Stimulated activated CD8-positive, alpha-beta memory T cell treated with anti-CD3 and anti-CD28 coated beads, Interleukin-15, amount 100 ng/mL, for 1 hour (primary cell): ENCODE data around the gene OASL.
"Not testable (repeated sequence)": the region's sequence is repeated elsewhere in the genome, so short reads cannot be mapped to it uniquely, and the experiment has no call there.

Experiments used
- DNase-seq: peaks from one replicate; pipeline ENCODE4 v3.0.0-alpha.2; 2020; ENCODE audit warnings: low read depth

Gene OASL

DNA sequence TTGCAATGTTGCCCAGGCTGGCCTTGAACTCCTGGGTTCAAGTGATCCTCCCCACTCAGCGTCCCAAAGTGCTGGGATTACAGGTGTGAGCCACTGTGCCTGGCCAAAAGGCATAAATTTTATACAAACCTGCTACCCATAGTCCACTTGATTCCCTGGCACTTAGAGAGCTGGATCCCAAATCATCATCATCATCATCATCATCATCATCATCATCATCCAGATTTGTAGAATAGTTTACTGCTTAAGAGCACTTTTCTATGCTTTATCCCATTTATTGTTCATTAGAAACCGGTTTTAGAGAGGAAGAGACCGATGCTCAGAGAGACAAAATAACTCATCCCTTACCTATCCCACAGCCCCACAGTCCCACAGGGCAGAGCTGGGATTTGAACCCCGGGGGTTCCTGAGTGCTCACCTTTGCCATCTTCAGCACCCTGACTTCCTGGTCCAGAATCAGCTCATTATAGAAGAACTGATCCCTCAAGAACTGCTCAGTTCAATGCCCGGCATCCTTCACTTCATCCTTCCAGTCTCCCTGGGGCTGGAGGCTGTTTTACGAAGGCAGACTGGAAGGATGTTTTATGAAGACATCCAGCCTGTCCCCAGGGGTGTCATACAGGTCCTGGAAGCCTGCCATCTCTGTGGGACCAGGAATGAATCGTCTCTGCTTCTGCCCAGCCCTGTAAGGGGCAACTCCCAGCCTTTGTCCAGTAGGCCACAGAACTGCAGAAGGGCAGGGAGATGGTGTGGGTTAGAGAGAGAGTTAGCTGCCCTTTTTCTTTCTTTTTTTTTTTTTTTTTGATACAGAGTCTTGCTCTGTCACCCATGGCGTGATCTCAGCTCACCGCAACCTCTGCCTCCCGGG, 20.2 kb upstream of the OASL start:
- no peak for DNase-seq

DNA sequence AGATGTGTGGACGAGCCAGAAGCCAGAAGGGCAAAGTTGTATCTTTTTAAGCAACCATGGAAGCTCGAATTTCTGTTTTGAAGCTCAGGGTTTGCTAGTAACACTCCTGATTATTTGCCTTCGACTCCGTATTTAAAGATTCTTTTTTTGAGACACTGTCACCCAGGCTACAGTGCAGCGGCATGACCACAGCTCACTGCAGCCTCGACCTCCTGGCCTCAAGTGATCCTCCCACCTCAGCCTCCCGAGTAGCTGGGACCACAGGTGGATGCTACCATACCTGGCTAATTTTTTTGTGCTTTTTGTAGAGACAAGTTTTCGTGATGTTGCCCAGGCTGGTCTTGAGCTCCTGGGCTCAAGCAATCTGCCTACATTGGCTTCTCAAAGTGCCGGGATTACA, 18.7 kb upstream of the OASL start:
- DNase-seq: no peak

DNA sequence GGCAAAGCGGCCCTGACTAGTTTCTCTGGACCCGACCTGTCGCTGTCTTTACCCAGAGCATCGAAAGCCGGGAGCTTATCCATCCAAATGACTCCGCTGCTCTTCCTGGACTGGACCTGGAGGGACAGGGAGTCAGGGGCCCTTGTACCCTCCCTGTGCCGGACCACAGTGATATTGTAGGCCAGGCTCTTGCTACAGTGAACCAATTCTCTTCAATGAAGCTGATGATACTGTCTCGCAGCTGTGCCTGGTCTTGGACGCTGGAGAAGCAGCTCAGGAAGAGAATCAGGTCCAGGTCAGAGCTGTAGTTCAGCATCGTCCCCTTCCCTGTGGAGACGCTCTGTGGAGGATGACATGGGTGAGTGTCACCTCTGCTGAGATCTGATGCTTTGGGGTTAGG, 14.7 kb upstream of the OASL start:
- no peak for DNase-seq

DNA sequence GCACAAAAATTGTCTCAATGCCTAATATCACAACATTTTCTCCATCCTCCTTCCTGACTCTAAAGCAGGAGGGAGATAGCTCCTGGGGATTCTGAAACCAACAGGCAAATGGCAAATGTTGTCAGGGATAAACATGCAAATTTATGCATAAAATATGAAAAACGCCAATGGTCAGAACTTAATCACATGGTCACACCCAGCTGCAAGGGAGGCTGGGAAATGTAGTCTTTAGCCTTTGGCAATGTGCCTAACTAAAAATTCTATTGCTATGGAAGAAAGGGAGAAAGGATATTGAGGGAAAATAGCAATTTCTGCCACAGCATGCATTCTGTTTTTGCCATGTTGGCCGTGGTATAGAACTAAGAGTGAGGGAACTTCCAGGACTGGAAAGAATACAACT, 11.7 kb upstream of the OASL start:
- no peak for DNase-seq

DNA sequence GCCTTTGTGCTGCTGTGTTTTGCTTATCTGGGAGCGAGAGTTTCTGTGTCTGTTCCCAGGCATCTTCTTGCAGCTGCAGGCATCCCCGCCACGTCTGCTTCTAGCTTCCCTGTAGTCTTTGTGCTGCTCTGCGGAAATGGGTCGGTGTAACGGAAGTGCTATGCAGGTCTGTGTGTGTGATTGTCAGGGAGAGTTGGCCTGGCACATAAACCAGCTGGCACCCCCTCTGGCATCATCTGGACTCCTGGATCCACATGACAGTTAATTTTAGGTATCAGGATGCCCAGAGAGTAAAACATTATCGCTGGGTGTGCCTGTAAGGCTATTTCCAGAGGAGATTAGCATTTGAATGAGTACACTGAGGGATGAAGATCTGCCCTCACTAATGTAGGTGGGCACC, 9.4 kb upstream of the OASL start:
- DNase-seq: no peak

DNA sequence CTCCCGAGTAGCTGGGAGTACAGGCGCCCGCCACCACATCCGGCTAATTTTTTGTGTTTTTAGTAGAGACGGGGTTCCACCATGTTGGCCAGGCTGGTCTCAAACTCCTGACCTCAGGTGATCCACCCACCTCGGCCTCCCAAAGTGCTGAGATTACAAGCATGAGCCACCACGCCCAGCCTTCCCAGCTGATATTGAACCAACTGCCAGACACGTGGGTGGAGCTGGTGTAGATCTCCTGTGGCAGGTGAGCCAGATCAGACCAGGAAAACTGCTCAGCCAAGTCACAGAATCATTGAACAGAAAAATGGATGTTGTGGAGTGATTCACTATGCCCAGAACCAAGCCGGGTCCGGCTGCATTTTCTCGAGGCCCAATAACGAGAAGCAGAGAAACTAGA, 8.4 kb upstream of the OASL start:
- DNase-seq: not testable (repeated sequence)

DNA sequence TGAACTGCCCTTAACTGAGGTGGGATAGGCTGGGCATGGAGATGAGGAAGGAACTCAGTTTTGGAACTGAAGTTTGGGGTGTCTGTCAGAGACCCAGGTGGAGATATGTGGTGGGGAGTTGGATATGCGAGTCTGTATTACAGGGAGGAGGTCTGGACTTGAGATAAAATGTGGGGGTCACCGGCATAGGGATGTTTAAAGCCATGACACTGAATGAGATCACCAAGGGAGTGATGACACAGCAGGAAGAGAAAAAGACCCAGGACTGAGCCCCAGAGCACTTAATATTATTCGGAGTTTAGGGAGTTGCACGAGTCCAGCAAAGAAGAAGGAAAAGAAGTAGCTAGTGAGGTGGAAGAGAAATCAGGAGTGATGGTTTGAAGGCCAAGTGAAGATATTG, 4.0 kb upstream of the OASL start:
- no peak for DNase-seq

DNA sequence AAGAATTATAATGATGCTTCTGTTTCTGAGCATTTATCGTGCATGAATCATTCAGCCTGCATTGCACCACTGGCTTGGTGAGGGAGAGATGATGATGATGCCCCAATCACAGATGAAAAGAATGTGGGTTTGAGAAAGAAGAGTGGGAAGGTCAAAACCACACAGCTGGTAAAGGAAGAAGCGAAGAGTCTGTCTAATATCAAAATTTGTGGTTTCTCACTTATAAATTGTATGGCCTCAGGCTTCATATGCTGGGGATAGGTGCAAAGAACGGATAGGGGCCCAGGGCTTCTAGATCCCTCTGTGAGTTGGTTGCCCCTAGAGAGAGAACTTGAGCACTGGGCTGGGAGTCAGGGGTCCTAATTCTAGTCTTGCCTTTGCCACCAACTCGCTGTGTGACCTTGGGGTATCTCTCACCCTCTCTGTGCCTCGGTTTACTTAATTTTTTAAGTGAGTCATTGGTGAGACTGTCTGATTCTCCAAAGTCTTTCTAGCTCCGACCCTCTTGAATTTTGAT, 2.2 kb downstream of the OASL start:
- no peak for DNase-seq

DNA sequence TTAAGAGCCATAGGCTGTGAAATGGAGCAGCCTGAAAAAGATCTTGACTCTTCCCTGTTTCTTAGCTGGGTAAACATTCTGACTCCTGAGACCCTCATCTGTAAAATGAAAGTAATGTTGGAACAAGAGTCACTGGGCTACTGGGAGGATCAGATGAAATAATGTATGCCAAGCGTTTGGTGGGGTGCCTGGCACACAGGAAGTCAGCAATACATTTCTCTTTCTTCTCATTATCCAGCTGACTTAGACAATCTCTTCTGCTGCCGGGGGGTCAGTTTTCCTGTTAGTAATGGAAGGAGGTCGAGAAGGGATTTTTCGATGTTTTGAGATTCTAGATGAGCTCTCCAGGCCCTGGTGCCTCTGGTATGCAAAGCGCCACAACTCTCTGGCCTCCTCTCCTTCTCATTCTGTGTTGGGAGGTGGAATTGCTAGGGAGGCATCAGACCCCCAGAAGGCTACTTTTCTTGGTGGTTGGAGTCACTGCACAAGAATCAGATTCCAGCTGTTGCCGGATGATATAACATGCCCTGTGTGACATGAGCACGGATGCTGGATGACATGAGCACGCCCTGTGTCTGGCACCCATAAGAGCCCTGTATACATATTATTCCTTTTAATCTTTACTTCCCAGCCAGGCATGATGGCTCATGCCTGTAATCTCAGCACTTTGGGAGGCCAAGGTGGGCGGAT, 4.3 kb downstream of the OASL start:
- no peak for DNase-seq

DNA sequence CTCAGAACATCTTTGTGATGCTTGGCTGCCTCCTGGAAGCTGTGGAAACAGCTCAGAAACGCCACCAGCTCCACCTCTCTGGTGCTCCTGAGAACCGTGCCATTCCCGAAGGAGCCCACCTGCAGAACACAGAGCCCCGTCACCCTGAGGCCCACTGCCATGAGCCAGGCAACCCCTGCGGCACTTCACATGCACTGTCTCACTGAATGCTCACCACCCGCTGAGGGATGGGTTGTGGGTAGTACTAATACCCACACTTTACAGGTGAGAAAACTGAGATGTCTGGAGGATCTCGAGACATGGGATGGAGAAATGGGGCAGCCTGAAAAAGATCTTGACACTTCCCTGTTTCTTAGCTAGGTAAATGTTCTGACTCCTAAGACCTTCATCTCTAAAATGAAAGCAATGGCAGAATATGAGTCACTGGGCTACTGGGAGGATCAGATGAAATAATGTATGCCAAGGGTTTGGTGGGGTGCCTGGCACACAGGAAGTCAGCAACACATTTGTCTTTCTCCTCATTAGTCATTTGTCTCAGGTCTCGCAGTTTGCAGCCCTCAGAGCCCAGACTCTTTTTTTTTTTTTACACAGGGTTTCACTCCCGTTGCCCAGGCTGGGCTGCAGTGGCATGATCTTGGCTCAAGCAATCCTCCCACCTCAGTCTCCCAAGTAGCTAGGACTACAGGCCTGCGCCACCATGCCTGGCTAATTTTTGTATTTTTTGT, 5.3 kb downstream of the OASL start:
- DNase-seq: no peak

DNA sequence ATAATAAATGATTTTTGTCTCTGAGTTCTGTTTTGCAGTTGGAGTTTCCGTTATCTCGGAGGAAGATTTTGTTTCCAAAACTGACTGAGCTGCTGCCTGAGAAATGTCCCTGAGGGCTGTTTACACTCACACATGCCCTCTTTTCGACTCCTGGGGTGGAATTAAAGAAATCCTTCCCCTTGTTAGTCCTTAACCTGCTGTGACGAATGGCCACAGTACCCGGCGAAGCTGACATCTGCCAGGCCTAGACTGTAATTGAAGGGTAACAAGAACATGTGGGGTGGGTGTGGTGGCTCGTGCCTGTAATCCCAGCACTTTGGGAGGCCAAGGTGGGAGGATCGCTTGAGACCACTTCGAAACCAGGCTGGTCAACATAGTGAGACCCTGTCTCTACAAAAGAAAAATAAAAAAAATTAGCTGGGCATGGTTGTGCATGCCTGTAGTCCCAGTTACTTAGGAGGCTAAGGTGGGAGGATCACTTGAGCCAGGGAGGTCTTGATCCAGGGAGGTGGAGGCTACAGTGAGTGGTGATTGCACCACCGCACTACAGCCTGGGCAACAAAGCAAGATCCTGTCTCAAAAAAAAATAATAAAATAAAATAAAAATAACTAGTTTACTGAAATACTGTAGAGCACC, 8.4 kb downstream of the OASL start:
- no peak for DNase-seq

DNA sequence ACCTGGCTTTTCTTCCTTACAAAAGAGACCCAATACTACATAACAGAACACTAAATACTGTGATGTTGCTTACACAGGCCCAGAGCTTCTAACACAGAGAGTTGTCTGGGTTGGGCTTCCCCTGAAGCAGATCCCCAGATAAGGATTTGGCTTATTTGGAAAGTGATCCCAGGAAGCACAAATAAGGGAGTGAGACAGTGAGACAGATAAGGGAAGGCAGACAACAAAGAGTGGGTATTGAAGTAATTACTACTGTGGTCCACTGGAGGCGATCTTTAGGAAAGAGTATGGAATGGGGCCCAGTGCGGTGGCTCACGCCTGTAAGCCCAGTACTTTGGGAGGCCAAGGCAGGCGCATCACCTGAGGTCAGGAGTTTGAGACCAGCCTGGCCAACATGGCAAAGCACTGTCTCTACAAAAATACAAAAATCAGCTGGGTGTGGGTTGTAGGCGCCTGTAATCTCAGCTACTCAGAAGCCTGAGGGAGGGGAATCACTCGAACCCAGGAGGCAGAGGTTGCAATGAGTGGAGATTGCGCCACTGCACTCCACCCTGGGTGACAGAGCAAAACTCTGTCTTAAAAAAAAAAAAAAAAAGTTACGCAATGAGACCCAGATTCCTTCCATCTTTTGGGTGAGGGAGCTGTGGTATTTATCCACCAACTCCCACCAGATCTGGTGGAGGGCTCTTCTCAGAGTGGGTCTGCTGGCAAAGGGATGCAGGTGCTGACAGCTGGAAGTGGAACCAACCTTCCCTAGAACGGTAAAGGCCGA, 12.6 kb downstream of the OASL start:
- DNase-seq: no peak

DNA sequence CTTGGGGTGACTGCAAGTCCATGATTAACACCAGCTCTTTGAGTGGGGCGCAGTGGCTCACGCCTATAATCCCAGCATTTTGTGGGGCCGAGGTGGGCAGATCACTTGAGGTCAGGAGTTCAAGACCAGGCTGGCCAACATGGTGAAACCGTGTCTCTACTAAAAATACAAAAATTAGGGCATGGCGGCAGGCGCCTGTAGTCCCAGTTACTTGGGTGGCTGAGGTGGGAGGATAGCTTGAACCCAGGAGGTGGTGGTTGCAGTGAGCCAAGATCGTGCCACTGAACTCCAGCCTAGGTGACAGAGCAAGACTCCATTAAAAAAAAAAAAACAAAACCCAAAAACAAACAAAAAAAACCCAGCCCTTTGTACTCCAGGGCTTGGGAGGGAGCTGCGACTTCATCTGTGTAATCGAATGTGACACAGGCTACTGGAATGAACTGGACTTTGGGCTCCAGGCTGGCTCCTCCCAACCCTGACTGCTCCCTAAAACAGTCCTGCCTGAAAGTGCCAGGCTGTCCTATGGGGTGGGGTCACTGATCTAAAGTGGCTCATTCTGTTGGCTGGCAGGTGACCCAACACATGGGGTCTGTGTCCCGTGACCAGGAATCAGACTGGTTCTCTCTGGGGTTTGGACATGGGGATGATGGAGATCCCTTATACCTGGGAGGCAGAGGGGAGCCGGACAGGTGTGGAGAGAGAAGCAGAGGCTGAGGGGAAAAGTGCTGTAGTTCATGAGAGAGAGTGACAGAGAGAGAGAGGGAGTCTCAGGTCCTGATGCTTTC, 13.4 kb downstream of the OASL start:
- DNase-seq: no peak

DNA sequence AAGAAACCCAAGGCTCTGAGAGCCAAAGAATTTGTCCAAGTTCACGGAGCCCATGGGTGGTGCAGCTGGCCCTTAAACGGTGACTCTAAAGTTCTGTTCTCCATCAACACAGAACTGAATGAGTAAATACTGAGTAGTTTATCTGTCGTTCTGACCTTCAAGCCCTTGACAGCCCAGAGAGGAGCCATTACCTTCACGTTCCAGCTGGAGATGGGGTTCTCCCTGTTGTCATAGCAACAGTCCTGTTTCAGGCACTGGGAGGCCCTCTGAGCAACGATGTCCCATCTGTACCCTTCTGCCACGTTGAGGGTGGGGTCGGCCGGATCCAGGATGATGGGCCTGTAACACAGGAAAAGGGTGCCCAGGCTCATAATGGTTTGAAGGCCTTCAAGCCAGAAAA, 15.2 kb downstream of the OASL start:
- DNase-seq: no peak

DNA sequence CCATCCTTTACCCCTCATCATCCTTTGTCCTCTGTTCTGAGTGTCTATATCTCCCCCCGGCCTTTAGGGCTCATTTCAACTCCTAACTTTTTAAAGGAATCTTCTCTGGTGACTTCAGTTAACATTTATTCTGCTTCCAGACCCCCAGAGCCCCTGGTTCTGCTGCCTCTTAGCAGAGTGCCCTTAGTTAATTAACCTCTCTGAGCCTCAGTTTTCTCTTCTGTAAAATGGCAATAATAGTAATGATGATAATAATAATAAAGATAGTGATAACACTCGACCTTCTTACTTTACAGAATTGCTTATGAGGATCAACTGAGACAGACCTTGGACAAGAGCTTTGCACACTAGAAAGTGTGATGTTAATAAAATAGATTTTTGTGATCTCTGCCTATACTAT, 16.3 kb downstream of the OASL start:
- no peak for DNase-seq

DNA sequence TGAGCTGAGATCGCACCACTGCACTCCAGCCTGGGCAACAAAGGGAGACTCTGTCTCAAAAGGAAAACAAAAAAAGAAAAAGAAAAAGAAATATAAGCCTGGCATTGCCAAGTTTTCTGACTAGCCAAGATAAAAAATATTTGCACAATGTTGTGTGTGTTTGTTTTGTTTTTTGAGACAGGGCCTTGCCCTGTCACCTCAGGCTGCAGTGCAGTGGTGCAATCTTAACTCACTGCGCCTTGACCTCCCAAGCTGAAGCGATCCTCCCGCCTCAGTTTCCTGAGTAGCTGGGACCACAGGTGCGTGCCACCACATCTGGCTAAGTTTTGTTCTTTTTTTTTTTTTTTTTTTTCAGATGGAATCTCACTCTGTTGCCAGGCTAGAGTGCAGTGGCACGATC, 17.3 kb downstream of the OASL start:
- DNase-seq: no peak

DNA sequence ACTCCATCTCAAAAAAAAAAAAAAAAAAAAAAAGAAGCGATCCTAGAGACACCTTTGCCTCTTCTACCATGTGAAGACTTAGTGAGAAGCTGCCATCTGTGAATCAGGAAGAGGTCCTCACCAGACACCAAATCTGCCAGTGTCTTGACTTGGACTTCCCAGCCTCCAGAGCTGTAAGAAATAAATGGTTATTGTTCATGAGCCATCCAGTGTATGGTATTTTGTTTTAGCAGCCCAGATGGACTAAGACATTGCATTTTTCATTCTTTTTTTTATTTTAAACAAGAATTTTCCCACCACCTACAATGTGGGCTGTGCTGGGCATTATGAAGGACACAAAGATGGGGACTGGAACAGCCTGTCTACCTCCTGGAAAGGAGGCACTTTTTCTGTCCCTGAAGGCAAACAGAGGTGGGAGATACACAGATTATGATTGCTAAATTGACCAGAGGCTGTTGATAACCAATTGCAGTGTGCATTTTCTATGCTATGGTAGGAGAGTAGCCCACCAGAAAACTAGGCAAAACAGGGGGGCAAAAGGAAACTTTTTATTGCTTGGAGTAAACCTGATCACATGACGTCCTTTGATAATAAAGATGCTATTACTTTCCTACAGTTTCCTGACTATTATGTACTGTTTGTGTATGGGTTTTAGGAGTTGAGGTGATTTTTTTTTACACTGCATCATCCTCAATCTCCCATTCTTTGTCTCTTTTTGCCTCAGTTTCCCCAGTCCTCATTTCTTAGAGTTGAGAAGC, 20.0 kb downstream of the OASL start:
- DNase-seq: no peak

DNA sequence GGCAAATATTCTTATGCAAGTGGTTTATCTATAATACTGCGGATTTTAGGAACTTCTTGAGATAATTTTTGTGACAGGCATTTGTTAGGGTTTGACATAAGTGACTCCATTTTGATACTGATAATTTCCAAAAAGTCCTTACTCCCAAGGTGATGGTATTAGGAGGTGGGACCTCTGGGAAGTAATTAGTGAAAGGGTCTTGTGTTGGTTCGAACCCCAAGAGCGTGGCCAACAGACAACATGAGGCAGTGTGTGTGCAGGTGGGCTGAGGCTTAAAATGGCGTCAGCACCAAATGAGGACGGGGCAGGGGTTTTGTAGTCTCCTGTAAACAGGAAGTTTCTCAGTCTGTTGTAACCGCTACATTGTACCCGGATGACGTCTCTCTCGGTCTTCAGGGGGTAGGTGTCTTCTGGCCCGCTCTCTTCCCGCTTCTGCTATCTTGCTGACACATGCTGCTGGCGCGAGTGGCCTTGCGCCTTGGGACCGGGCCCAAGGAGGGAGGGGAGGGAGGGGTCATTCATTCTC, 21.0 kb downstream of the OASL start:
- DNase-seq: no peak
